Panc1 (cell line): ENCODE measurements around the gene PLD1. TPM values are rescaled to one million over a fixed set of nuclear protein-coding genes. Genes with fewer than 3 reads are reported as not detected.
"Not testable (repeated sequence)": the region's sequence is repeated elsewhere in the genome, so short reads cannot be mapped to it uniquely, and the experiment has no call there.

Source experiments
- ATAC-seq: fragments of 200-7000 bp; cut with Tn5 transposase; 2 replicates; pipeline ENCODE4 v1.9.1; 2020; ENCODE audit warnings: mild to moderate bottlenecking, moderate library complexity
- BruUV-seq: library from RNA; stranded (reverse); fragments of 400-500 nt; replicated peaks from 2 replicates; lab custom pipeline; 2021; lab: Mats Ljungman, UMichigan
- CTCF ChIA-PET: fragments of 300-600 bp; sonication (Branson Sonifier 250); formaldehyde crosslinking; loops from one replicate; lab custom pipeline; 2022; ENCODE audit warnings: antibody characterized with exemption; lab: Charles Lee
- POLR2A ChIA-PET: fragments of 300-600 bp; sonication (Branson Sonifier 250); formaldehyde crosslinking; loops from one replicate; lab custom pipeline; 2022; ENCODE audit warnings: antibody characterized with exemption; lab: Charles Lee
- DNase-seq: peaks from one replicate; pipeline ENCODE4 v3.0.0-alpha.2; 2010; ENCODE audit warnings: low read depth, low spot score
- H3K27ac ChIP-seq: 2 replicates; pipeline ENCODE4 v1.5.1; 2011; ENCODE audit warnings: mild to moderate bottlenecking, low read length, inconsistent platforms
- H3K27me3 ChIP-seq: fragments of 200-500 bp; sonication (Bioruptor generic); 2 replicates; pipeline ENCODE4 v1.6.0; 2014; ENCODE audit warnings: low read length, inconsistent platforms; ENCODE audit not compliant: control insufficient read depth, insufficient read depth
- H3K36me3 ChIP-seq: fragments of 200-500 bp; sonication (Bioruptor generic); 2 replicates; pipeline ENCODE4 v1.5.1; 2014; ENCODE audit warnings: inconsistent platforms, mild to moderate bottlenecking, low read length, moderate library complexity; ENCODE audit not compliant: control insufficient read depth, insufficient read depth
- H3K4me1 ChIP-seq: 2 replicates; pipeline ENCODE4 v1.5.1; 2011; ENCODE audit warnings: inconsistent platforms, mild to moderate bottlenecking, low read length, moderate library complexity; ENCODE audit not compliant: control insufficient read depth, insufficient read depth
- H3K4me3 ChIP-seq, 2 experiments: 2 replicates each; pipeline ENCODE4 v1.5.1; 2011 to 2012; ENCODE audit warnings: low read depth in 2 of 2, low read length in 2 of 2, mild to moderate bottlenecking in 2 of 2, inconsistent platforms in 1 of 2, moderate library complexity in 1 of 2
- H3K9me3 ChIP-seq: fragments of 200-500 bp; sonication (Bioruptor generic); 2 replicates; pipeline ENCODE4 v1.5.1; 2014; ENCODE audit warnings: low read depth, mild to moderate bottlenecking, inconsistent platforms, low read length, moderate library complexity; ENCODE audit not compliant: control insufficient read depth, insufficient read depth
- POLR2AphosphoS5 ChIP-seq: IDR thresholded peaks from 2 replicates; pipeline ENCODE4 v1.6.1; 2012; ENCODE audit warnings: mild to moderate bottlenecking, low read depth, low read length, moderate library complexity
- SIN3A ChIP-seq: IDR thresholded peaks from 2 replicates; pipeline ENCODE4 v1.6.1; 2012; ENCODE audit warnings: low read depth, mild to moderate bottlenecking, low read length, moderate library complexity, borderline replicate concordance; ENCODE audit not compliant: insufficient read depth
- TCF7L2 ChIP-seq: IDR thresholded peaks from 2 replicates; pipeline ENCODE4 v1.6.1; 2011; ENCODE audit warnings: mild to moderate bottlenecking, low read depth, low read length, inconsistent platforms
- in situ Hi-C: cut with HindIII; loops from 2 replicates; pipeline ENCODE4 v1.10.0; 2016; ENCODE audit warnings: low sequenced_read_pairs, low pct_unique_long_range_greater_than_20kb
- intact Hi-C: fragments of 100-400 bp; cut with micrococcal nuclease; formaldehyde crosslinking; loops from one replicate; pipeline ENCODE4 v1.10.0; 2022; ENCODE audit not compliant: unreplicated experiment
- total RNA-seq: library from RNA; stranded (reverse); gene quantifications from one replicate; pipeline ENCODE4 v1.2.1, GENCODE V29; 2021; ENCODE audit not compliant: unreplicated experiment
- TF ChIP-seq, protein P1 (sequence below): fragments of 450-650 bp; IDR thresholded peaks from 2 replicates; pipeline ENCODE4 v1.5.1; 2017; ENCODE audit warnings: mild to moderate bottlenecking
- TF ChIP-seq, protein P2 (sequence below), 2 experiments: IDR thresholded peaks; 2 replicates each; pipeline ENCODE4 v1.6.1; 2011 to 2012; ENCODE audit warnings: low read depth in 2 of 2, control low read depth in 1 of 2, low read length in 1 of 2, mild to moderate bottlenecking in 1 of 2, moderate library complexity in 1 of 2; ENCODE audit not compliant: insufficient read depth in 1 of 2

PLD1 gene
- total RNA-seq, 1 experiment from 2014 or later = 20.6 TPM

GRCh38 chr3:171632766-171633165 is 177.5 kb downstream of the PLD1 start:
- in situ Hi-C loops = no loop called here
- H3K9me3 ChIP-seq = no peaks in the 10 kb centered on the region
- TF ChIP-seq SIN3A = no peak
- TF ChIP-seq, protein P1, sequence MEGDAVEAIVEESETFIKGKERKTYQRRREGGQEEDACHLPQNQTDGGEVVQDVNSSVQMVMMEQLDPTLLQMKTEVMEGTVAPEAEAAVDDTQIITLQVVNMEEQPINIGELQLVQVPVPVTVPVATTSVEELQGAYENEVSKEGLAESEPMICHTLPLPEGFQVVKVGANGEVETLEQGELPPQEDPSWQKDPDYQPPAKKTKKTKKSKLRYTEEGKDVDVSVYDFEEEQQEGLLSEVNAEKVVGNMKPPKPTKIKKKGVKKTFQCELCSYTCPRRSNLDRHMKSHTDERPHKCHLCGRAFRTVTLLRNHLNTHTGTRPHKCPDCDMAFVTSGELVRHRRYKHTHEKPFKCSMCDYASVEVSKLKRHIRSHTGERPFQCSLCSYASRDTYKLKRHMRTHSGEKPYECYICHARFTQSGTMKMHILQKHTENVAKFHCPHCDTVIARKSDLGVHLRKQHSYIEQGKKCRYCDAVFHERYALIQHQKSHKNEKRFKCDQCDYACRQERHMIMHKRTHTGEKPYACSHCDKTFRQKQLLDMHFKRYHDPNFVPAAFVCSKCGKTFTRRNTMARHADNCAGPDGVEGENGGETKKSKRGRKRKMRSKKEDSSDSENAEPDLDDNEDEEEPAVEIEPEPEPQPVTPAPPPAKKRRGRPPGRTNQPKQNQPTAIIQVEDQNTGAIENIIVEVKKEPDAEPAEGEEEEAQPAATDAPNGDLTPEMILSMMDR = no peak
- TF ChIP-seq TCF7L2 = no peak
- TF ChIP-seq, protein P2, sequence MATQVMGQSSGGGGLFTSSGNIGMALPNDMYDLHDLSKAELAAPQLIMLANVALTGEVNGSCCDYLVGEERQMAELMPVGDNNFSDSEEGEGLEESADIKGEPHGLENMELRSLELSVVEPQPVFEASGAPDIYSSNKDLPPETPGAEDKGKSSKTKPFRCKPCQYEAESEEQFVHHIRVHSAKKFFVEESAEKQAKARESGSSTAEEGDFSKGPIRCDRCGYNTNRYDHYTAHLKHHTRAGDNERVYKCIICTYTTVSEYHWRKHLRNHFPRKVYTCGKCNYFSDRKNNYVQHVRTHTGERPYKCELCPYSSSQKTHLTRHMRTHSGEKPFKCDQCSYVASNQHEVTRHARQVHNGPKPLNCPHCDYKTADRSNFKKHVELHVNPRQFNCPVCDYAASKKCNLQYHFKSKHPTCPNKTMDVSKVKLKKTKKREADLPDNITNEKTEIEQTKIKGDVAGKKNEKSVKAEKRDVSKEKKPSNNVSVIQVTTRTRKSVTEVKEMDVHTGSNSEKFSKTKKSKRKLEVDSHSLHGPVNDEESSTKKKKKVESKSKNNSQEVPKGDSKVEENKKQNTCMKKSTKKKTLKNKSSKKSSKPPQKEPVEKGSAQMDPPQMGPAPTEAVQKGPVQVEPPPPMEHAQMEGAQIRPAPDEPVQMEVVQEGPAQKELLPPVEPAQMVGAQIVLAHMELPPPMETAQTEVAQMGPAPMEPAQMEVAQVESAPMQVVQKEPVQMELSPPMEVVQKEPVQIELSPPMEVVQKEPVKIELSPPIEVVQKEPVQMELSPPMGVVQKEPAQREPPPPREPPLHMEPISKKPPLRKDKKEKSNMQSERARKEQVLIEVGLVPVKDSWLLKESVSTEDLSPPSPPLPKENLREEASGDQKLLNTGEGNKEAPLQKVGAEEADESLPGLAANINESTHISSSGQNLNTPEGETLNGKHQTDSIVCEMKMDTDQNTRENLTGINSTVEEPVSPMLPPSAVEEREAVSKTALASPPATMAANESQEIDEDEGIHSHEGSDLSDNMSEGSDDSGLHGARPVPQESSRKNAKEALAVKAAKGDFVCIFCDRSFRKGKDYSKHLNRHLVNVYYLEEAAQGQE (IDR thresholded peaks at IDR 0.05; ENCODE audit: insufficient read depth in 1 of 2, low read depth in 2 of 2, low read length in 1 of 2) = no peak
- no peak for TF ChIP-seq POLR2AphosphoS5
- ChIA-PET POLR2A (no interaction called here), CTCF (no interaction called here)
- H3K36me3 ChIP-seq = no peaks in the 10 kb centered on the region
- H3K27ac ChIP-seq = no peak overlapping the region
- ATAC-seq = no peak
- BruUV-seq = no TSS peak
- no peak overlapping the region for H3K4me3 ChIP-seq
- no peaks in the 10 kb centered on the region for H3K4me1 ChIP-seq
- intact Hi-C loops = no loop called here
- DNase-seq = no peak
- no peaks in the 10 kb centered on the region for H3K27me3 ChIP-seq

DNA sequence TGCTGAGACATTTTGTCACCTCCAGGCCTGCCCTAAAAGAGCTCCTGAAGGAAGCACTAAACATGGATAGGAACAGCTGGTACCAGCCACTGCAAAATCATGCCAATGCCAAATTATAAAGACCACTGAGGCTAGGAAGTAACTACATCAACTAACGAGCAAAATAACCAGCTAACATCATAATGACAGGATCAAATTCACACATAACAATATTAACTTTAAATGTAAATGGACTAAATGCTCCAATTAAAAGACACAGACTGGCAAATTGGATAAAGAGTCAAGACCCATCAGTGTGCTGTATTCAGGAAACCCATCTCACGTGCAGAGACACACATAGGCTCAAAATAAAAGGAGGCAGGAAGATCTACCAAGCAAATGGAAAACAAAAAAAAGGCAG is 183.5 kb downstream of the PLD1 start:
- POLR2A ChIA-PET = not testable (repeated sequence)

DNA sequence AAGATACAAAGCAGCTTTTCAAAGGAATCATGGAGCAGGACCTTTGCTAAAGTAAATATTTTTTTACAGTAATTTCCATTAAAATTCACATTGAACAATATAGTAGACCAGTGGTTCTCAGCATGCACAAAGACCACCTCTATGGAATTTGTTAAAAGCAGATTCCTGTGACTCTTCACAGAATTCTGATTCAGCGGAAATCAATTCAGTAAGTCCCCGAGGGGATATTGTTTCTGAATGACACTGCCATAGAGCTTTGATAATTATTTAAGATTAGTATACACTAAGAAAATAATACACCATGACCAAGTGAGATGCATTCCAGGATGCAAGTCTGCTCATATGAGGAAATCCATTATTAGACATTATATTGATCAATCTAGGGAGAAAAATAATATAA is 188.2 kb downstream of the PLD1 start:
- no peak for ATAC-seq
- Histone ChIP-seq H3K27me3 (no peaks in the 10 kb centered on the region), H3K4me1 (peaks cover 8% of the 10 kb centered on the region; the same call in 1 of the 2 replicates), H3K4me3 (no peak overlapping the region), H3K36me3 (no peaks in the 10 kb centered on the region), H3K9me3 (no peaks in the 10 kb centered on the region), H3K27ac (no peak overlapping the region)
- BruUV-seq = no TSS peak
- intact Hi-C loops (no loop called here), in situ Hi-C loops (no loop called here)
- DNase-seq = no peak
- ChIA-PET CTCF (interaction anchor here (0.6 kb wide), 1 partner anchor 58 kb away, joined by 11 read pairs; no protein-coding TSS in a partner anchor), POLR2A (no interaction called here)
- TF ChIP-seq, protein P2 (IDR thresholded peaks at IDR 0.05; ENCODE audit: insufficient read depth in 1 of 2, low read depth in 2 of 2, low read length in 1 of 2) = no peak
- no peak for TF ChIP-seq SIN3A
- TF ChIP-seq, protein P1 = no peak
- no peak for TF ChIP-seq TCF7L2
- no peak for TF ChIP-seq POLR2AphosphoS5

More for the DNA sequence above, 183.5 kb downstream of the PLD1 start:
- H3K36me3 ChIP-seq, H3K27ac ChIP-seq, DNase-seq, intact Hi-C loops, BruUV-seq, H3K27me3 ChIP-seq, CTCF ChIA-PET, H3K4me3 ChIP-seq, ATAC-seq, H3K9me3 ChIP-seq, in situ Hi-C loops, H3K4me1 ChIP-seq: not testable (repeated sequence)
